B cell (primary cell): ENCODE measurements around the gene NIN. TPM values are rescaled to one million over a fixed set of nuclear protein-coding genes. Genes with fewer than 3 reads are reported as not detected.
A peak's percentile ranks its signal among the peaks of the same experiment; 100 is the strongest.

Source experiments
- ATAC-seq: fragments of 200-7000 bp; cut with Tn5 transposase; one replicate; pipeline ENCODE4 v1.10.0; 2021; ENCODE audit warnings: low read depth, mild to moderate bottlenecking, moderate number of reproducible peaks, moderate library complexity
- CTCF ChIA-PET: fragments of 350-600 bp; sonication (Branson Sonifier 250); formaldehyde crosslinking; loops from one replicate; lab custom pipeline; 2021; ENCODE audit warnings: antibody characterized with exemption, inconsistent platforms; lab: Charles Lee
- POLR2A ChIA-PET: fragments of 350-600 bp; sonication (Branson Sonifier 250); formaldehyde crosslinking; loops from one replicate; lab custom pipeline; 2021; ENCODE audit warnings: antibody characterized with exemption; lab: Charles Lee
- DNase-seq: peaks from one replicate; pipeline ENCODE4 v3.0.0; 2013
- H2AFZ ChIP-seq: 2 replicates; pipeline ENCODE4 v1.6.1; 2012; ENCODE audit warnings: mild to moderate bottlenecking, low read depth, low read length; ENCODE audit not compliant: insufficient read depth, poor library complexity, severe bottlenecking
- H3K27ac ChIP-seq, 2 donors: 1 replicate in 1 of 2; 2 replicates in 1 of 2; pipeline ENCODE4 v1.5.1; 2012 to 2013; ENCODE audit warnings: low read length in 2 of 2, mild to moderate bottlenecking in 2 of 2, moderate library complexity in 1 of 2
- H3K27me3 ChIP-seq, 4 experiments: fragments of 200-600 bp in 1 of 4; sonication (generic) in 1 of 4; replicated peaks in 1 of 4; 1 replicate in 2 of 4; 2 replicates in 2 of 4; pipeline versions ENCODE4 v1.6.1 to v1.7.0; 2013 to 2016; ENCODE audit warnings: low read length in 3 of 4, mild to moderate bottlenecking in 2 of 4, mixed read lengths in 1 of 4, moderate library complexity in 1 of 4; ENCODE audit not compliant: insufficient read depth in 4 of 4, control insufficient read depth in 3 of 4; ENCODE audit errors: control extremely low read depth in 1 of 4
- H3K36me3 ChIP-seq, 2 experiments: replicated peaks in 1 of 2; 1 replicate in 1 of 2; 2 replicates in 1 of 2; pipeline versions ENCODE4 v1.6.1 to v1.7.1; 2013; ENCODE audit warnings: low read length in 1 of 2; ENCODE audit not compliant: insufficient read depth in 2 of 2, control insufficient read depth in 1 of 2; ENCODE audit errors: control extremely low read depth in 1 of 2, extremely low read depth in 1 of 2
- H3K4me1 ChIP-seq, 2 donors: fragments of 200-600 bp in 1 of 2; sonication (generic) in 1 of 2; 1 replicate in 1 of 2; 2 replicates in 1 of 2; pipeline versions ENCODE4 v1.5.1 to v1.6.1; 2013 to 2017; ENCODE audit warnings: low read length in 2 of 2; ENCODE audit not compliant: control insufficient read depth in 2 of 2, insufficient read depth in 2 of 2
- H3K4me2 ChIP-seq: replicated peaks from 2 replicates; pipeline ENCODE3; 2012; ENCODE audit warnings: mild to moderate bottlenecking, low read depth, low read length; ENCODE audit not compliant: poor library complexity, severe bottlenecking
- H3K4me3 ChIP-seq, 5 experiments: fragments of 200-600 bp in 1 of 5; sonication (generic) in 1 of 5; 1 replicate in 3 of 5; 2 replicates in 2 of 5; pipeline versions ENCODE4 v1.5.1 to v1.7.0; 2011 to 2016; ENCODE audit warnings: low read length in 4 of 5, mild to moderate bottlenecking in 4 of 5, low read depth in 2 of 5, control low read depth in 1 of 5, moderate library complexity in 1 of 5; ENCODE audit not compliant: insufficient read depth in 1 of 5; ENCODE audit errors: control extremely low read depth in 1 of 5, extremely low read depth in 1 of 5
- H3K79me2 ChIP-seq: fragments of 200-600 bp; sonication (generic); one replicate; pipeline ENCODE4 v1.6.0; 2016; ENCODE audit warnings: low read length; ENCODE audit not compliant: control insufficient read depth, insufficient read depth
- H3K9ac ChIP-seq: fragments of 200-600 bp; sonication (generic); 2 replicates; pipeline ENCODE4 v1.6.1; 2017; ENCODE audit warnings: mild to moderate bottlenecking, low read length, moderate library complexity
- H3K9me3 ChIP-seq, 3 donors: one replicate each; pipeline versions ENCODE4 v1.6.1 to v1.7.1; 2013; ENCODE audit warnings: low read length in 2 of 3; ENCODE audit not compliant: control insufficient read depth in 2 of 3, insufficient read depth in 1 of 3; ENCODE audit errors: control extremely low read depth in 1 of 3
- H4K20me1 ChIP-seq: 2 replicates; pipeline ENCODE4 v1.6.0; 2012; ENCODE audit warnings: mild to moderate bottlenecking, low read length; ENCODE audit not compliant: insufficient read depth, control insufficient read depth, poor library complexity, severe bottlenecking
- H3K27ac Mint-ChIP-seq: one replicate; pipeline ENCODE4 v1.8.0; 2021; ENCODE audit warnings: mixed read lengths
- H3K27me3 Mint-ChIP-seq: one replicate; pipeline ENCODE4 v1.8.0; 2021; ENCODE audit warnings: mixed read lengths
- H3K4me1 Mint-ChIP-seq: one replicate; pipeline ENCODE4 v1.8.0; 2021; ENCODE audit warnings: mixed read lengths
- H3K4me3 Mint-ChIP-seq: one replicate; pipeline ENCODE4 v1.8.0; 2021; ENCODE audit warnings: mixed read lengths
- H3K9me3 Mint-ChIP-seq: one replicate; pipeline ENCODE4 v1.8.0; 2022; ENCODE audit warnings: mixed read lengths; ENCODE audit not compliant: insufficient read depth
- CTCF ChIP-seq: fragments of 200-600 bp; IDR thresholded peaks from one replicate; pipeline ENCODE4 v1.8.0; 2022; ENCODE audit warnings: antibody characterized with exemption, mild to moderate bottlenecking
- EZH2 ChIP-seq: IDR thresholded peaks from 2 replicates; pipeline ENCODE4 v1.6.1; 2012; ENCODE audit warnings: borderline replicate concordance, low read depth, mild to moderate bottlenecking, moderate library complexity, low read length; ENCODE audit not compliant: insufficient read depth, poor library complexity, severe bottlenecking
- WGBS: methylation state at CpG from one replicate; pipeline ENCODE4 v1.1.5; 2013; ENCODE audit warnings: missing lambda C conversion rate; ENCODE audit not compliant: insufficient coverage; 5-methylcytosine and 5-hydroxymethylcytosine counted together
- intact Hi-C: fragments of 100-400 bp; cut with micrococcal nuclease; formaldehyde crosslinking; loops from one replicate; pipeline ENCODE4 v1.10.0; 2022
- polyA plus RNA-seq: library from polyadenylated mRNA; depleted of rRNA; stranded (reverse); fragments of >200 nt; gene quantifications from 2 replicates; pipeline ENCODE4 v1.2.3, GENCODE V29; 2012
- total RNA-seq, 2 donors: library from RNA; stranded (reverse); fragments of 120-200 nt in 1 of 2; gene quantifications; 1 replicate in 1 of 2; 2 replicates in 1 of 2; pipeline versions ENCODE4 v1.2.3 to v1.2.4, GENCODE V29; 2013 to 2022

The NIN gene
- total and polyA plus RNA-seq, 2 donors (not counting 1 experiment from before 2014, with no cell fraction given), result 25.4 to 219 TPM

DNA sequence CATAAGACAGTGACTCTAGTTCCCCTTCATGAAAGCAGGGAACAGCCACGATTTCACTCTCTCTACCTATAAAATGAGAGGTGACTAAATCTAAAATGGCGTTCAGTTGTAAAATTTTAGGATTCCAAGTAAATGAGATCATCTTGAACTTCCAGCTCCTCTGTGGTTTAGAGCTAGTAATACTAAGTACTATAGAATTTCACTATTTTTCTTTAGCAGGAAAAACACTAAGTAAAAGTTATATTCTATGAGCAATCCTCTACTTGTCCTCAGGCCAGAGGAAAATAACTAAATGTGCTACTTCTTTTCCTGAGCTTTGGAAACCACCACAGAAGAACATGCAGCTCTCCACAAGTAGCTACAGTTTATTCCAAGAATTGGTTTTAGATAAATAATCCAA is 55.6 kb downstream of the NIN start:
- Histone ChIP-seq H3K4me3 (no peak overlapping the region), H3K9ac (no peak overlapping the region), H3K79me2 (peaks cover 45% of the 10 kb centered on the region), H2AFZ (no peak overlapping the region), H4K20me1 (peaks cover 12% of the 10 kb centered on the region), H3K27me3 (no peaks in the 10 kb centered on the region), H3K4me1 (peaks cover 18 to 20% of the 10 kb centered on the region in 2 donors), H3K4me2 (no peak overlapping the region), H3K36me3 (peaks cover 1 to 73% of the 10 kb centered on the region in 2 experiments), H3K9me3 (no peaks in the 10 kb centered on the region), H3K27ac (no peak overlapping the region)
- no peaks in the 10 kb centered on the region for H3K9me3 Mint-ChIP-seq
- no peaks in the 10 kb centered on the region for H3K27me3 Mint-ChIP-seq
- H3K4me1 Mint-ChIP-seq, result peaks cover 23% of the 10 kb centered on the region
- ATAC-seq (no peak), DNase-seq (no peak)
- H3K27ac Mint-ChIP-seq, result no peak overlapping the region
- intact Hi-C loops, result loop anchor here (5.0 kb wide), 1 partner anchor 453 kb away; no protein-coding TSS in a partner anchor
- CTCF ChIA-PET, result interaction anchor here (0.7 to 10.5 kb wide), 24 partner anchors 9 to 1314 kb away, joined by 3 to 258 read pairs (median 10); partner anchors contain the start of gene NIN
- TF ChIP-seq CTCF (no peak), EZH2 (no peak)
- no CpG with 5 or more reads among the region's 2 CpGs for WGBS
- H3K4me3 Mint-ChIP-seq, result no peak overlapping the region
- POLR2A ChIA-PET, result interaction anchor here (1.3 kb wide), 1 partner anchor 84 kb away, joined by 3 read pairs; no protein-coding TSS in a partner anchor

GRCh38 chr14:50774542-50775267 is 56.3 kb downstream of the NIN start:
- no peaks in the 10 kb centered on the region for H3K9me3 ChIP-seq
- H3K36me3 ChIP-seq, result peaks cover 1 to 76% of the 10 kb centered on the region in 2 experiments
- H2AFZ ChIP-seq, result no peak overlapping the region
- no peaks in the 10 kb centered on the region for H3K27me3 Mint-ChIP-seq
- H3K27ac Mint-ChIP-seq, result peak overlapping the region; percentile 17
- WGBS, result 89% methylated on average over 3 of the region's 8 CpGs
- ChIA-PET CTCF (interaction anchor here (0.7 to 10.5 kb wide), 26 partner anchors 9 to 1313 kb away, joined by 3 to 258 read pairs (median 6); no protein-coding TSS in a partner anchor), POLR2A (interaction anchor here (1.3 kb wide), 1 partner anchor 85 kb away, joined by 3 read pairs; no protein-coding TSS in a partner anchor)
- ATAC-seq (no peak), DNase-seq (no peak)
- no peaks in the 10 kb centered on the region for H3K27me3 ChIP-seq
- peaks cover 22% of the 10 kb centered on the region for H3K4me1 Mint-ChIP-seq
- TF ChIP-seq CTCF, result no peak
- no peak for TF ChIP-seq EZH2
- intact Hi-C loops, result loop anchor here (5.0 kb wide), 1 partner anchor 452 kb away; no protein-coding TSS in a partner anchor
- H3K4me3 ChIP-seq, result no peak overlapping the region
- H3K9me3 Mint-ChIP-seq, result no peaks in the 10 kb centered on the region
- H3K4me1 ChIP-seq, result peaks cover 18 to 20% of the 10 kb centered on the region in 2 donors
- peaks cover 44% of the 10 kb centered on the region for H3K79me2 ChIP-seq
- no peak overlapping the region for H3K4me3 Mint-ChIP-seq
- H3K27ac ChIP-seq, result peak overlapping the region in 1 of 2 donors; percentile 11
- peaks cover 12% of the 10 kb centered on the region for H4K20me1 ChIP-seq
- no peak overlapping the region for H3K4me2 ChIP-seq
- no peak overlapping the region for H3K9ac ChIP-seq
